ENCODE data around the gene IGFBP3. TPM values are rescaled to one million over a fixed set of nuclear protein-coding genes. Genes with fewer than 3 reads are reported as not detected.
A peak's percentile ranks its signal among the peaks of the same experiment; 100 is the strongest.

The IGFBP3 gene
- polyA plus RNA-seq, 3 donors, result 0.06 TPM; not detected in 2

DNA sequence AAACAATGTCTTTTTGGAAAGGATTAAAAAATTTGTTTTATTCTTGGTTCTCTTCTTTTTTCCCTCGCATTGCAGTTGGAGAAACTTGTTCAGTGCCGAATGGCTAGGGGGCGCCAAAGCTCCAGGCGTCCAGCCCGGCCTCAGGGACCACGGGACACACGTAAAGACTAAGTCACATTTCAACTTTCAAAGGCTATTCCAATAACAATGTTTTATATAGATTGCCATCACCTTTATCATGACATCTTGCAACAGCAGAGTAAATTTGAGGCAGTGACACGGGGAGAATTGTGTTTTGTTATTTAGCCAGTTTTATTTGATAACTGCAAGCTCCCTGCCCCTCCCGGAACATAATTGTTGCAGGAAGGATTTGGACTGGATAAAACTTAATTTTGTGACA lies 2.2 kb upstream of the IGFBP3 start:
- no peaks in the 10 kb centered on the region for H4K20me1 ChIP-seq (ENCODE audit: insufficient read depth, low read length)
- H3K27ac Mint-ChIP-seq, result no peak overlapping the region
- peaks cover 0 to 9% (median 0%) of the 10 kb centered on the region in 7 donors for H3K9me3 Mint-ChIP-seq
- peaks cover 48 to 65% of the 10 kb centered on the region in 2 donors for H3K27me3 ChIP-seq (ENCODE audit: control insufficient read depth in 2 of 2, insufficient read depth in 2 of 2, low read length in 2 of 2)
- no peak overlapping the region for H2AFZ ChIP-seq (ENCODE audit: insufficient read depth, low read depth, low read length, poor library complexity, severe bottlenecking)
- no peak overlapping the region for H3K27ac ChIP-seq (ENCODE audit: low read depth in 1 of 2, low read length in 2 of 2)
- no peaks in the 10 kb centered on the region for H3K36me3 Mint-ChIP-seq
- no peak overlapping the region for H3K4me3 ChIP-seq (replicated peaks in 1 of 3; ENCODE audit: low read depth in 2 of 3, low read length in 3 of 3)
- intact Hi-C loops (cut with micrococcal nuclease), result no loop called here
- peak overlapping the region in 1 of 2 donors; percentile 46 for H3K4me3 Mint-ChIP-seq
- H3K4me1 Mint-ChIP-seq, result peaks cover 4% of the 10 kb centered on the region
- H3K27me3 Mint-ChIP-seq (ENCODE audit: low read depth in 3 of 3), result peaks cover 48 to 65% (median 52%) of the 10 kb centered on the region in 3 donors
- H3K79me2 ChIP-seq (ENCODE audit: insufficient read depth, low read length), result no peaks in the 10 kb centered on the region
- peak in 1 of 3 donors; percentile 17 for DNase-seq
- TF ChIP-seq CTCF (IDR thresholded peaks at IDR 0.05), result peak; percentile 71
- no peak overlapping the region for H3K9ac ChIP-seq (ENCODE audit: insufficient read depth, low read length, poor library complexity, severe bottlenecking)
- no peaks in the 10 kb centered on the region for H3K4me1 ChIP-seq (ENCODE audit: control insufficient read depth in 1 of 2, insufficient read depth in 2 of 2, low read length in 2 of 2)
- WGBS (ENCODE audit: insufficient coverage), result no CpG with 5 or more reads among the region's 9 CpGs
- peaks cover 0 to 11% of the 10 kb centered on the region in 2 donors for H3K9me3 ChIP-seq (replicated peaks in 1 of 2; ENCODE audit: control insufficient read depth in 1 of 2, insufficient read depth in 1 of 2, low read length in 2 of 2)
- no peak overlapping the region for H3K4me2 ChIP-seq (replicated peaks; ENCODE audit: extremely low read depth, low read length, poor library complexity, severe bottlenecking)
- H3K36me3 ChIP-seq (replicated peaks in 1 of 2; ENCODE audit: control insufficient read depth in 1 of 2, insufficient read depth in 2 of 2, low read length in 2 of 2), result no peaks in the 10 kb centered on the region

DNA sequence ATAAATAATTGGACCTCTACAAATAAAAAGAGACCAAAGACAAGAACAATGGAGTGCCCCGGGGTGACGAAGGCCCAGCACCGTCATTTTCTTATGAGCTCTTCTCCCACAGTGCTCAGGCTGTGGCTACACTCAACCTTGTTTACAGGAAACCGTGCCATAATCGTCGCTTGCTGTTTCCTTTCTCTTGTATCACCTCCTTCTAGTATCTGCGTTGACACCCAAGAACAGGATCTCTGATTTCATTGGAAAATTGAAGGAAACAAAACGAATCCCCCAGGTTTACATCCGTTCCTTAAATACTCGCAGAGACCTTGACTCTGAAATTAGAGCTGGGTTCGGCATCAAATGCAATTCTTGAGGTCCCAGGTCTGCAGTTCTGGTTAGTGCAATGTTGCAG lies 1.7 kb upstream of the IGFBP3 start:
- H3K27me3 Mint-ChIP-seq (ENCODE audit: low read depth in 3 of 3), result peaks cover 53 to 69% (median 57%) of the 10 kb centered on the region in 3 donors
- no peak overlapping the region for H2AFZ ChIP-seq (ENCODE audit: insufficient read depth, low read depth, low read length, poor library complexity, severe bottlenecking)
- H3K27me3 ChIP-seq (ENCODE audit: control insufficient read depth in 2 of 2, insufficient read depth in 2 of 2, low read length in 2 of 2), result peaks cover 53 to 70% of the 10 kb centered on the region in 2 donors
- H3K9me3 Mint-ChIP-seq, result peaks cover 0 to 9% (median 0%) of the 10 kb centered on the region in 7 donors
- no peak overlapping the region for H3K4me3 ChIP-seq (replicated peaks in 1 of 3; ENCODE audit: low read depth in 2 of 3, low read length in 3 of 3)
- H3K27ac ChIP-seq (ENCODE audit: low read depth in 1 of 2, low read length in 2 of 2), result no peak overlapping the region
- DNase-seq, result no peak
- no peak for TF ChIP-seq CTCF (IDR thresholded peaks at IDR 0.05)
- H3K79me2 ChIP-seq (ENCODE audit: insufficient read depth, low read length), result no peaks in the 10 kb centered on the region
- H4K20me1 ChIP-seq (ENCODE audit: insufficient read depth, low read length), result no peaks in the 10 kb centered on the region
- H3K9ac ChIP-seq (ENCODE audit: insufficient read depth, low read length, poor library complexity, severe bottlenecking), result no peak overlapping the region
- H3K36me3 Mint-ChIP-seq, result no peaks in the 10 kb centered on the region
- no peaks in the 10 kb centered on the region for H3K36me3 ChIP-seq (replicated peaks in 1 of 2; ENCODE audit: control insufficient read depth in 1 of 2, insufficient read depth in 2 of 2, low read length in 2 of 2)
- peak overlapping the region in 1 of 2 donors; percentile 46 for H3K4me3 Mint-ChIP-seq
- H3K9me3 ChIP-seq (replicated peaks in 1 of 2; ENCODE audit: control insufficient read depth in 1 of 2, insufficient read depth in 1 of 2, low read length in 2 of 2), result peaks cover 0 to 16% of the 10 kb centered on the region in 2 donors
- intact Hi-C loops (cut with micrococcal nuclease), result no loop called here
- peaks cover 4% of the 10 kb centered on the region for H3K4me1 Mint-ChIP-seq
- H3K4me2 ChIP-seq (replicated peaks; ENCODE audit: extremely low read depth, low read length, poor library complexity, severe bottlenecking), result no peak overlapping the region
- no peaks in the 10 kb centered on the region for H3K4me1 ChIP-seq (ENCODE audit: control insufficient read depth in 1 of 2, insufficient read depth in 2 of 2, low read length in 2 of 2)
- 0% methylated on average over 9 of the region's 11 CpGs for WGBS (ENCODE audit: insufficient coverage)
- H3K27ac Mint-ChIP-seq, result no peak overlapping the region
